Endothelial cell of umbilical vein (primary cell): ENCODE measurements around the gene GPATCH2L. TPM values are rescaled to one million over a fixed set of nuclear protein-coding genes. Genes with fewer than 3 reads are reported as not detected.

Experiments
- BruUV-seq: library from RNA; stranded (reverse); fragments of 400-500 nt; replicated peaks from 2 replicates; lab custom pipeline; 2021; lab: Mats Ljungman, UMichigan
- CTCF ChIA-PET: fragments of 300-600, 350-600 bp; sonication (Branson Sonifier 250); formaldehyde crosslinking; loops from one replicate; lab custom pipeline; 2021; ENCODE audit warnings: antibody characterized with exemption, inconsistent platforms; lab: Charles Lee
- POLR2A ChIA-PET: fragments of 300-600, 350-600 bp; sonication (Branson Sonifier 250); formaldehyde crosslinking; loops from one replicate; lab custom pipeline; 2021; ENCODE audit warnings: antibody characterized with exemption, inconsistent platforms; lab: Charles Lee
- DNase-seq: peaks from one replicate; pipeline ENCODE4 v3.0.0-alpha.2; 2011; ENCODE audit warnings: low read depth, low spot score
- FAIRE-seq: peaks from 2 replicates; lab custom pipeline; 2011; peaks lifted over from hg19 to GRCh38; lab: Jason Lieb, UNC
- H2AFZ ChIP-seq: 2 replicates; pipeline ENCODE4 v1.6.0; 2012; ENCODE audit warnings: low read depth, low read length, control low read depth, inconsistent platforms
- H3K27ac ChIP-seq: 2 replicates; pipeline ENCODE4 v1.5.1; 2011; ENCODE audit warnings: low read depth, mild to moderate bottlenecking, control low read depth, low read length, moderate library complexity; ENCODE audit not compliant: insufficient read depth
- H3K27me3 ChIP-seq, 2 experiments: 2 replicates each; pipeline versions ENCODE4 v1.6.0 to v1.6.1; 2011; ENCODE audit warnings: low read length in 2 of 2, mixed read lengths in 1 of 2; ENCODE audit not compliant: control insufficient read depth in 2 of 2, insufficient read depth in 2 of 2
- H3K36me3 ChIP-seq, 2 experiments: 2 replicates in 1 of 2; 3 replicates in 1 of 2; pipeline ENCODE4 v1.5.1; 2011; ENCODE audit warnings: low read length in 2 of 2, mild to moderate bottlenecking in 1 of 2, moderate library complexity in 1 of 2; ENCODE audit not compliant: control insufficient read depth in 2 of 2, insufficient read depth in 2 of 2; ENCODE audit errors: extremely low read depth in 1 of 2
- H3K4me1 ChIP-seq: 3 replicates; pipeline ENCODE4 v1.5.1; 2011; ENCODE audit warnings: mild to moderate bottlenecking, low read length; ENCODE audit not compliant: control insufficient read depth, insufficient read depth; ENCODE audit errors: extremely low read depth
- H3K4me2 ChIP-seq: 2 replicates; pipeline ENCODE4 v1.6.1; 2011; ENCODE audit warnings: low read length, control low read depth, mixed read lengths; ENCODE audit not compliant: insufficient read depth
- H3K4me3 ChIP-seq, 3 experiments: fragments of 200-600 bp in 1 of 3; sonication (generic), shearing (Covaris generic) in 1 of 3; replicated peaks in 1 of 3; 2 replicates each; pipeline ENCODE4 v1.5.1; 2011 to 2016; ENCODE audit warnings: control low read depth in 3 of 3, low read length in 3 of 3, mild to moderate bottlenecking in 2 of 3, inconsistent platforms in 1 of 3, low read depth in 1 of 3, moderate library complexity in 1 of 3; ENCODE audit not compliant: insufficient read depth in 1 of 3
- H3K79me2 ChIP-seq: 2 replicates; pipeline ENCODE4 v1.6.0; 2012; ENCODE audit warnings: low read length, inconsistent platforms; ENCODE audit not compliant: control insufficient read depth, insufficient read depth
- H3K9ac ChIP-seq: replicated peaks from 2 replicates; pipeline ENCODE3; 2011; ENCODE audit warnings: low read length, control low read depth; ENCODE audit not compliant: insufficient read depth; ENCODE audit errors: extremely low read depth
- H3K9me1 ChIP-seq: replicated peaks from 3 replicates; pipeline ENCODE4 v1.6.0; 2011; ENCODE audit warnings: mild to moderate bottlenecking, low read length; ENCODE audit not compliant: control insufficient read depth, insufficient read depth; ENCODE audit errors: extremely low read depth
- H3K9me3 ChIP-seq: replicated peaks from 2 replicates; pipeline ENCODE4 v1.5.1; 2012; ENCODE audit warnings: low read length, inconsistent platforms; ENCODE audit not compliant: control insufficient read depth, insufficient read depth
- H4K20me1 ChIP-seq: replicated peaks from 2 replicates; pipeline ENCODE3; 2011; ENCODE audit warnings: mild to moderate bottlenecking, low read length; ENCODE audit not compliant: control insufficient read depth, insufficient read depth; ENCODE audit errors: extremely low read depth
- CTCF ChIP-seq, 2 donors: IDR thresholded peaks; 1 replicate in 1 of 2; 2 replicates in 1 of 2; pipeline ENCODE4 v1.5.1; 2011; ENCODE audit warnings: low read length in 2 of 2, mild to moderate bottlenecking in 2 of 2, moderate library complexity in 2 of 2, control low read depth in 1 of 2, inconsistent platforms in 1 of 2, low read depth in 1 of 2; ENCODE audit not compliant: insufficient read depth in 1 of 2; ENCODE audit errors: extremely low read depth in 1 of 2
- EZH2 ChIP-seq: IDR thresholded peaks from 2 replicates; pipeline ENCODE4 v1.6.1; 2012; ENCODE audit warnings: borderline replicate concordance, low read depth, mild to moderate bottlenecking, moderate library complexity, low read length, inconsistent platforms; ENCODE audit not compliant: severe bottlenecking
- FOS ChIP-seq: IDR thresholded peaks from 2 replicates; pipeline ENCODE4 v1.6.1; 2011; ENCODE audit warnings: mild to moderate bottlenecking, low read length, moderate library complexity, borderline replicate concordance; ENCODE audit not compliant: insufficient read depth
- GATA2 ChIP-seq: IDR thresholded peaks from 2 replicates; pipeline ENCODE4 v1.7.0; 2011; ENCODE audit warnings: low read depth, mild to moderate bottlenecking, moderate library complexity, mixed read lengths, low read length; ENCODE audit not compliant: insufficient read length, insufficient read depth
- JUN ChIP-seq: IDR thresholded peaks from 2 replicates; pipeline ENCODE4 v1.6.1; 2011; ENCODE audit warnings: borderline replicate concordance, low read depth; ENCODE audit not compliant: insufficient read length, insufficient read depth
- MAX ChIP-seq: IDR thresholded peaks from 2 replicates; pipeline ENCODE4 v1.6.1; 2011; ENCODE audit not compliant: insufficient read depth, insufficient read length
- MYC ChIP-seq: IDR thresholded peaks from one replicate; pipeline ENCODE4 v1.6.1; 2011; ENCODE audit warnings: mild to moderate bottlenecking, low read depth, low read length
- POLR2A ChIP-seq: IDR thresholded peaks from 2 replicates; pipeline ENCODE4 v1.6.1; 2012; ENCODE audit warnings: low read depth, mild to moderate bottlenecking, control low read depth, low read length
- POLR2AphosphoS5 ChIP-seq: IDR thresholded peaks from 2 replicates; pipeline ENCODE4 v1.6.1; 2012; ENCODE audit warnings: low read depth, mild to moderate bottlenecking, control low read depth, low read length, moderate library complexity; ENCODE audit not compliant: insufficient read depth
- dilution Hi-C: fragments of 300-500 bp; cut with MboI; formaldehyde crosslinking; loops from one replicate; pipeline ENCODE4 v1.15.0; 2019; ENCODE audit warnings: low sequenced_read_pairs; ENCODE audit not compliant: extremely low pct_ligation_motif_present
- intact Hi-C: fragments of 100-400 bp; cut with micrococcal nuclease; formaldehyde crosslinking; loops from one replicate; pipeline ENCODE4 v1.10.0; 2022
- polyA plus RNA-seq, 4 experiments: library from polyadenylated mRNA; depleted of rRNA in 3 of 4; stranded (reverse) in 3 of 4; unstranded in 1 of 4; fragments of >200 nt; gene quantifications; 2 replicates each; pipeline versions ENCODE4 v1.2.1 to v1.2.3, GENCODE V29; 2011 to 2012; ENCODE audit warnings: missing spikeins in 1 of 4
- total RNA-seq: library from RNA; stranded (reverse); gene quantifications from 2 replicates; pipeline ENCODE4 v1.2.3, GENCODE V29; 2021

GPATCH2L gene
- total and polyA plus RNA-seq, 2 donors (not counting 3 experiments of a cell fraction or from before 2014, with no cell fraction given) = 23.3 to 40.0 TPM

- DNase-seq (no peak), FAIRE-seq (no peak)
- Histone ChIP-seq H3K9me3 (no peaks in the 10 kb centered on the region), H3K27ac (no peak overlapping the region), H3K36me3 (no peaks in the 10 kb centered on the region), H3K9me1 (no peaks in the 10 kb centered on the region), H3K4me1 (no peaks in the 10 kb centered on the region), H3K4me3 (no peak overlapping the region), H4K20me1 (no peaks in the 10 kb centered on the region), H3K4me2 (no peak overlapping the region), H2AFZ (no peak overlapping the region), H3K79me2 (no peaks in the 10 kb centered on the region), H3K27me3 (peaks cover 8% of the 10 kb centered on the region in 2 experiments), H3K9ac (no peak overlapping the region)
- POLR2A ChIA-PET = no interaction called here
- no TSS peak for BruUV-seq
- TF ChIP-seq GATA2 = no peak
- no peak for TF ChIP-seq MYC
- TF ChIP-seq CTCF (IDR thresholded peaks at IDR 0.05; ENCODE audit: extremely low read depth in 1 of 2, insufficient read depth in 1 of 2, low read depth in 1 of 2, low read length in 2 of 2) = no peak
- TF ChIP-seq EZH2 = no peak
- no peak for TF ChIP-seq POLR2A
- no peak for TF ChIP-seq JUN
- no peak for TF ChIP-seq POLR2AphosphoS5
- TF ChIP-seq MAX = no peak
- no peak for TF ChIP-seq FOS
- CTCF ChIA-PET = no interaction called here
- dilution Hi-C loops (no loop called here), intact Hi-C loops (no loop called here)
Measured at GRCh38 chr14:76252471-76252870, 100.7 kb downstream of the GPATCH2L start.
